Astrocyte (in vitro differentiated cells and primary cell): ENCODE data around the gene SLC30A1. TPM values are rescaled to one million over a fixed set of nuclear protein-coding genes. Genes with fewer than 3 reads are reported as not detected.

Experiments used
- DNase-seq: peaks from one replicate; pipeline ENCODE4 v3.0.0-alpha.2; 2010; ENCODE audit warnings: low read depth
- FAIRE-seq: peaks from 2 replicates; lab custom pipeline; 2011; peaks lifted over from hg19 to GRCh38; lab: Jason Lieb, UNC
- H2AFZ ChIP-seq: 2 replicates; pipeline ENCODE4 v1.6.0; 2012; ENCODE audit warnings: low read depth, low read length, inconsistent platforms
- H3K27ac ChIP-seq: 2 replicates; pipeline ENCODE4 v1.5.1; 2011; ENCODE audit warnings: low read depth, low read length, inconsistent platforms
- H3K27me3 ChIP-seq: 2 replicates; pipeline ENCODE4 v1.6.0; 2011; ENCODE audit warnings: low read length, inconsistent platforms; ENCODE audit not compliant: insufficient read depth
- H3K36me3 ChIP-seq: 2 replicates; pipeline ENCODE4 v1.5.1; 2011; ENCODE audit warnings: low read length, inconsistent platforms; ENCODE audit not compliant: insufficient read depth
- H3K4me1 ChIP-seq: 2 replicates; pipeline ENCODE4 v1.5.1; 2011; ENCODE audit warnings: low read length, inconsistent platforms; ENCODE audit not compliant: insufficient read depth
- H3K4me2 ChIP-seq: 2 replicates; pipeline ENCODE4 v1.6.0; 2012; ENCODE audit warnings: low read length, inconsistent platforms
- H3K4me3 ChIP-seq: 2 replicates; pipeline ENCODE4 v1.5.1; 2011; ENCODE audit warnings: low read depth, mild to moderate bottlenecking, low read length, inconsistent platforms; ENCODE audit not compliant: insufficient read depth
- H3K79me2 ChIP-seq: 2 replicates; pipeline ENCODE4 v1.6.0; 2012; ENCODE audit warnings: mild to moderate bottlenecking, low read length, inconsistent platforms; ENCODE audit not compliant: insufficient read depth
- H3K9ac ChIP-seq: 2 replicates; pipeline ENCODE4 v1.6.0; 2012; ENCODE audit warnings: mild to moderate bottlenecking, low read length, inconsistent platforms
- H3K9me3 ChIP-seq: 2 replicates; pipeline ENCODE4 v1.5.1; 2012; ENCODE audit warnings: low read depth, mild to moderate bottlenecking, low read length, inconsistent platforms; ENCODE audit not compliant: insufficient read depth
- H4K20me1 ChIP-seq: 2 replicates; pipeline ENCODE4 v1.6.0; 2012; ENCODE audit warnings: low read length, inconsistent platforms; ENCODE audit not compliant: insufficient read depth
- H3K27ac Mint-ChIP-seq: one replicate; pipeline ENCODE4 v1.8.0; 2021; ENCODE audit warnings: mild to moderate bottlenecking, mixed read lengths; ENCODE audit not compliant: unreplicated experiment
- H3K27me3 Mint-ChIP-seq: one replicate; pipeline ENCODE4 v1.8.0; 2021; ENCODE audit warnings: low read depth, mixed read lengths; ENCODE audit not compliant: unreplicated experiment
- H3K36me3 Mint-ChIP-seq: one replicate; pipeline ENCODE4 v1.8.0; 2021; ENCODE audit warnings: low read depth, mixed read lengths; ENCODE audit not compliant: unreplicated experiment
- H3K4me1 Mint-ChIP-seq: one replicate; pipeline ENCODE4 v1.8.0; 2021; ENCODE audit warnings: low read depth, mixed read lengths; ENCODE audit not compliant: unreplicated experiment
- H3K4me3 Mint-ChIP-seq: one replicate; pipeline ENCODE4 v1.8.0; 2021; ENCODE audit warnings: mild to moderate bottlenecking, moderate library complexity, mixed read lengths; ENCODE audit not compliant: unreplicated experiment
- H3K9me3 Mint-ChIP-seq: one replicate; pipeline ENCODE4 v1.8.0; 2021; ENCODE audit warnings: mild to moderate bottlenecking, mixed read lengths; ENCODE audit not compliant: unreplicated experiment
- CTCF ChIP-seq: IDR thresholded peaks from 2 replicates; pipeline ENCODE4 v1.5.1; 2011; ENCODE audit warnings: low read depth, mild to moderate bottlenecking, inconsistent platforms, low read length, moderate library complexity; ENCODE audit not compliant: insufficient read depth
- EZH2 ChIP-seq: IDR thresholded peaks from 2 replicates; pipeline ENCODE4 v1.6.1; 2012; ENCODE audit warnings: mild to moderate bottlenecking, low read length, inconsistent platforms; ENCODE audit not compliant: insufficient read depth
- total RNA-seq: library from RNA; stranded (reverse); gene quantifications from 2 replicates; pipeline ENCODE4 v1.2.1, GENCODE V29; 2021

The SLC30A1 gene
- total RNA-seq, 1 donor from 2014 or later = 35.0 TPM

GRCh38 chr1:211576717-211577116 is 2.2 kb downstream of the SLC30A1 start:
- Histone ChIP-seq H3K9me3 (no peaks in the 10 kb centered on the region), H3K9ac (peak overlapping the region; percentile 81), H3K27me3 (no peaks in the 10 kb centered on the region), H4K20me1 (peaks cover 54% of the 10 kb centered on the region), H3K4me1 (peaks cover 22% of the 10 kb centered on the region), H3K4me2 (peak overlapping the region; percentile 86), H3K27ac (peak overlapping the region; percentile 87), H2AFZ (no peak overlapping the region), H3K36me3 (peaks cover 10% of the 10 kb centered on the region), H3K4me3 (peak overlapping the region; percentile 86), H3K79me2 (peaks cover 62% of the 10 kb centered on the region)
- no peaks in the 10 kb centered on the region for H3K9me3 Mint-ChIP-seq
- DNase-seq (no peak), FAIRE-seq (no peak)
- H3K4me3 Mint-ChIP-seq = peak overlapping the region; percentile 97
- H3K27me3 Mint-ChIP-seq = no peaks in the 10 kb centered on the region
- TF ChIP-seq CTCF (no peak), EZH2 (no peak)
- H3K36me3 Mint-ChIP-seq = peaks cover 6% of the 10 kb centered on the region
- H3K27ac Mint-ChIP-seq = peak overlapping the region; percentile 83
- peaks cover 28% of the 10 kb centered on the region for H3K4me1 Mint-ChIP-seq

- H3K36me3 ChIP-seq = peaks cover 10% of the 10 kb centered on the region
Observed at GRCh38 chr1:211574705-211575104, 4.3 kb downstream of the SLC30A1 start.

More at GRCh38 chr1:211574705-211575104, 4.3 kb downstream of the SLC30A1 start:
- no peak overlapping the region for H3K4me3 ChIP-seq
- no peak overlapping the region for H3K4me2 ChIP-seq
- H3K79me2 ChIP-seq = peaks cover 63% of the 10 kb centered on the region
- Mint-ChIP-seq H3K4me1 (peaks cover 13% of the 10 kb centered on the region), H3K9me3 (no peaks in the 10 kb centered on the region), H3K27ac (no peak overlapping the region), H3K4me3 (peak overlapping the region; percentile 35), H3K27me3 (no peaks in the 10 kb centered on the region), H3K36me3 (peaks cover 6% of the 10 kb centered on the region)
- H3K4me1 ChIP-seq = peaks cover 13% of the 10 kb centered on the region
- H4K20me1 ChIP-seq = peaks cover 57% of the 10 kb centered on the region
- H3K9ac ChIP-seq = no peak overlapping the region
- H3K9me3 ChIP-seq = no peaks in the 10 kb centered on the region
- no peak for TF ChIP-seq CTCF
- no peak for TF ChIP-seq EZH2
- DNase-seq (no peak), FAIRE-seq (no peak)
- H2AFZ ChIP-seq = no peak overlapping the region
- no peak overlapping the region for H3K27ac ChIP-seq
- no peaks in the 10 kb centered on the region for H3K27me3 ChIP-seq
